A172 (cell line): ENCODE results near the gene NGEF. TPM values are rescaled to one million over a fixed set of nuclear protein-coding genes. Genes with fewer than 3 reads are reported as not detected.
"Not testable (repeated sequence)": the region's sequence is repeated elsewhere in the genome, so short reads cannot be mapped to it uniquely, and the experiment has no call there.

Source experiments
- DNase-seq: peaks from one replicate; pipeline ENCODE4 v3.0.0-alpha.2; 2015; ENCODE audit warnings: low spot score
- total RNA-seq: library from RNA; depleted of rRNA; stranded (reverse); fragments of >200 nt; shearing (Covaris generic); gene quantifications from 2 replicates; pipeline ENCODE4 v1.2.3, GENCODE V29; 2014; rRNA removed

Gene NGEF
- total RNA-seq = 33.3 and 37.5 TPM in 2 replicates

- no peak for DNase-seq
These were observed at the start of gene NGEF for GRCh38 chr2:233013027-233013461. Gene NGEF, minus strand, starts transcription at chr2:233013256. Its CDS starts 38,366 bp downstream, at chr2:232974890.

DNA sequence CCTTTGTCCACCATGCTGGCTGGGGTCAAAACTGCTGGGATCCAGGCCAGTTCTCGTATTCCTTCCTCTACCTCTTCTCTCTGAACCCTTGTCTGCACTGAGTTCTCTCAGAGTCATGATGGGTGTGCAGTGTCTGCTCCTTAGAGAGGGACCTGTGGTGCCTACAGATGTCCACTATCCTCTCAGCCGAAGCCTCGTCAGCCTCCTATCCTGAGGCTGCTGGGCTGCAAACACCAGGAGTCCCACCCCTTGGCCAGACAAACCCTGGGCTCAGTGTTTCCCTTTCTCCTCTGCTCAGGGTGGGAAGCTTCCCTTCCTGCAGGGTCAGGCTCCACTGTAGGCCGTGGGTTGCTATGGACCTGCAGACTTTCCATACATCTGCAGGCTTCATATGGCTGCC, 49.4 kb upstream of the NGEF start:
- no peak for DNase-seq

DNA sequence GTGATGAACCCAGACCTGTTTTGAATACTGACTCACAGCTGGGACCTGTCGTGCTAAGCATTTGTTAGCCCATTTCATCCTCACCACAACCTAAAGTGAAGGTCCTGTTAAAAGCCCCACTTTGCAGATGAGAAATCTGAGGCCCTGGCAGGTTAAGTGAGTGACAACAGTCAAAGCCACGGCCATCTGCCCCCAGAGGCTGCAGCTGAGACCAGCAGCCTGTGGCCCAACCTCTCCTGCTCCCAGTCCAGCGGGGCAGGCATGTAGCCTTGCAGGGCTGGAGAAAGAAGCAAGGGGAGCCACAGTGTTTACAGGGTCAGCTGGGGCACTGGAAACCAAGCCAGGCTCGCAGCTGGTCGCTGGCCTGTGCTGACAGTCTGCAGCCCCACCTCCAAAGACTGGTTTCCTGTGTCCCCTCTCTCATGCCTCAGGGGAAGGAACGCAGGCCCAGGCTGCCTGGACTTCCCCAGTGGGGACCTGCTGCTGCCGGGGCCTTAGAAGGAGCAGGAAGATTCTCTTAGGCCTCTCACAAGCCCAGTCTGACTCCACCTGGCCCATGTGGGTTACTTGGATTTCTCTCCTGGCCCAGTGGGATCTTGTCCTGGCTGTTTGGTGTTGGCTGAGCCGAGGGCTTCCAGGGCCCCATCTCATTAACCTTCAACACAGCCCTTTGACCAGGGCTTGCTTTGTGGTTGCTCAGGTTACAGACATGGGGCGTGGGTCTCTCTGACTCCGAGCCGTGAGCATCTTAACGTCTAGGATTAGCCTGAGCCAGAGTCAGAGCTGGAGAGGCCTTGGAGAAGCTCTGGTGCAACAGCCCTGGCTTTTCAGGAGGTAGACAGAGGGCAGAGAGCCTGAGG, 48.8 kb upstream of the NGEF start:
- DNase-seq = no peak

DNA sequence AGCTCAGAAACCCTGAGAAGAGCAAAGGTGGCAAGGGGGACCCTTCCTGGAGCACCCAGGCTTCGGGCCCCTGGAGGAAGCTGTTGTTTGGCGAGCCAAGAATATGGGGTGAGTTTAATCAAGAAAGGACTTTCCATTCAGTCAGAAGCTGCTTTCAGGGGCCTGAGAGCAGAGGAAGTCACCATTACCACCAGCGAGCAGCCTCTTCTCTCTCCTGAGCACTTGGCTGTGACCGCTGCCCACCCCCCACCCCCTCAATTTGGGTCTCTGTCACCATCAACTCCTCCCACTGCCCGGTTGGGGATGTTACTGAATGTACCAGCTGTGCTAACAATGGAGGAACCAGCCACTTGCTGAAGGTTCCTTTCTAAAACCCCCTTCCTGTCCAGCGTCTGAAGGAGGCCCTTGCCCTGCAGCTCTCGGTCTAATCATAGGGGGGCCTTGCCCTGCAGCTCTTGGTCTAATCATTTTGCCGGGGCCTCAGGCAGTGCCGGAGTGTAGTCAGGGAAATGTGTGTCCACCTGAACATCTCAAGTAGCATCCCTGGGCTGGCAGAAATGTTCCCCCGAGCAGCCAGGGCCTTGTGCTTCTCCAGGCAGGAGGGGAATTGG, 48.0 kb upstream of the NGEF start:
- DNase-seq = no peak

DNA sequence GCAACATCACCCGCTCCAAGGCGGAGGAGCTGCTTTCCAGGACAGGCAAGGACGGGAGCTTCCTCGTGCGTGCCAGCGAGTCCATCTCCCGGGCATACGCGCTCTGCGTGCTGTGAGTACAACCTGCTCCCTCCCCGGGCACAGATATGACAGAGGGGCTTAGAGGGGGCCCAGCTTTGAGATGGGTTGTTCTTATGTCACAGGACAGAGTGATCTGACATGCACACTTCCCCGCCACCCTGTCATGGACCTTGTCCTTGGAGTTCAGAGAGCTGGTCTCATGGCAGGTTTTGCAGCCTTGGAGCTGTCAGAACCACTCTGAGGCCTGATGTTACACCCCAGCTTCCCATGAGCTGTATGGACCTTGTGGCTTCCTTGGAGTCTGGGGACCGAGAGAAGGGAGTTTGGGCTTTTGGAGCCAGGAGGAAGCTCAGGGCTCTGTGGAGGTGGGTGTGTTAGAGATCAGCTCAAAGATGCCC, 47.5 kb upstream of the NGEF start:
- no peak for DNase-seq

- DNase-seq = no peak
These were observed 46.9 kb upstream of the NGEF start, which contains the start of gene INPP5D for GRCh38 chr2:233059797-233060500. Gene INPP5D, plus strand, starts transcription at chr2:233060342. Its CDS starts 137 bp downstream, at chr2:233060479.

- DNase-seq = no peak
These were observed 46.4 kb upstream of the NGEF start for GRCh38 chr2:233059547-233059796.

DNA sequence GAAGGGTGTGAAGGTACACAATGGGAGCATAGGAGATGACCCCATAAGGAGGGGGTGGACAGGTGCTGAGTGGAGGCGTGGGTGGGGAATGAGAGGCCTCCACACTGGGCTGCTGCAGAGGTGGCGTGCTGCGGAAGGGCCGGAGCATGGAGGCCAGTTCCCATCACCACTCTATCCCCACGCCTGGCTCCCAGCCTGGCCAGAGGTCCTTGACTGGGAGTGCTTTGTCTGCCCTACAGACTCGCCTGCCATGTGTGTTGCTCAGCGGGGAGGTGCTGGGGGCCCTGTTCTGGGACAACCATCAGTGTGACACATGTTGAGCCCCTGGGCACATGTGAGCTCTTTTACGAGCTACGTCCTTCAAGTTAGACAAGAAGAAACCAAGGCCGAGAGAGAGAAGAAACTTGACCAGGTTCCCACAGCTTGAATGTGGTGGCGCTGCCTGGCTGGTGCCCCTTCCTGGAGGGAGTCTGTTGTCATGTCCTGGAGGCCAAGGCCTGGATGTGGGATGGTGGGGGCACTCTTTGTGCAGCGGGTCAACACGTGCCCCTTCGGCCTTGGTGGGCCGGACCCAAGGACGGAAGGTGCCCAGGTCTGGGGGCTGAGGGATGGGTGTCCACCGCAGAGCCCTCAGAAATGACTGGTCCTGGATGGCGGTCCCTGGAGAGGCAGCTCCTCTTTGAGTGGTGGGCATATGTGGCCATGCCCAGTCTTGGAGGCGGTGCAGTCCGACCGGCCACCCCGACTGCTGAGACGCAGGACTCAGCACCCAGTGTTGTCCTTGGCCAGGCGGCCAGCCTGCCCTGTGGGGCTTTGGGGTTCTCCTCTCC, 45.9 kb upstream of the NGEF start:
- no peak for DNase-seq

DNA sequence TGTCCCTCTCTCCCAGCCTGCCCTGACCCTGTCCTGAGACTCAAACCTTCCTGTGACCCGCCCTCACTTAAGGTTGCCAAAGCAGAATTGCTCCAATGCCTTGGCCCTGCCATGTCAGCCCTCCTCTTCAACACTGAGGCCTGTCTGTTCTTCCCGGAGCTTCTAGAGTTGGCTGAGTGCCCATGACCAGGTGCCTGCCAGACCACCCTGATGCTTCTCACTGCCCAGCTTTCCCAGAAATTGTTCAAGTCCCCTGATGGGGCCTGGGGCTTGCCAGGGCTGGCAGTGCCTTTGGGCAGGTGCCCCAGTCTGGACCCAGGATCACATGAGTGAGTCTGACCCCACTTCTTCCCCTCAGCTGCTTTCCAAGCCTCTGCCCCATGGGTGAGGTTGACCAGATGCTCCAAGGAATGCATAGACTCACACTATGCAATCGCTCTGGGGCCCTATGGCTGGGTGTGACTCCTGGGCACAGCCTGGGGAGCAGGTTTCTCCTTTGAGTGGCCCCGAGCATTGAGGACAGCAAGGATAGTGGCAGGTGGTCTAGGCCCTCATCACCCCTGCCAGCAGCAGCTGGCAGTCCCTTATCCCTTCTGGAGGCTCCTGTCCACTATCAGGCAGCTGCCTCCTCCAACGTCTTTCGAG, 44.0 kb upstream of the NGEF start:
- DNase-seq = no peak

- DNase-seq = no peak
These were observed 42.3 kb upstream of the NGEF start for GRCh38 chr2:233055362-233055761.

- no peak for DNase-seq
These were observed 41.1 kb upstream of the NGEF start for GRCh38 chr2:233053928-233054784.

GRCh38 chr2:233052517-233052916, 39.5 kb upstream of the NGEF start:
- DNase-seq = not testable (repeated sequence)

DNA sequence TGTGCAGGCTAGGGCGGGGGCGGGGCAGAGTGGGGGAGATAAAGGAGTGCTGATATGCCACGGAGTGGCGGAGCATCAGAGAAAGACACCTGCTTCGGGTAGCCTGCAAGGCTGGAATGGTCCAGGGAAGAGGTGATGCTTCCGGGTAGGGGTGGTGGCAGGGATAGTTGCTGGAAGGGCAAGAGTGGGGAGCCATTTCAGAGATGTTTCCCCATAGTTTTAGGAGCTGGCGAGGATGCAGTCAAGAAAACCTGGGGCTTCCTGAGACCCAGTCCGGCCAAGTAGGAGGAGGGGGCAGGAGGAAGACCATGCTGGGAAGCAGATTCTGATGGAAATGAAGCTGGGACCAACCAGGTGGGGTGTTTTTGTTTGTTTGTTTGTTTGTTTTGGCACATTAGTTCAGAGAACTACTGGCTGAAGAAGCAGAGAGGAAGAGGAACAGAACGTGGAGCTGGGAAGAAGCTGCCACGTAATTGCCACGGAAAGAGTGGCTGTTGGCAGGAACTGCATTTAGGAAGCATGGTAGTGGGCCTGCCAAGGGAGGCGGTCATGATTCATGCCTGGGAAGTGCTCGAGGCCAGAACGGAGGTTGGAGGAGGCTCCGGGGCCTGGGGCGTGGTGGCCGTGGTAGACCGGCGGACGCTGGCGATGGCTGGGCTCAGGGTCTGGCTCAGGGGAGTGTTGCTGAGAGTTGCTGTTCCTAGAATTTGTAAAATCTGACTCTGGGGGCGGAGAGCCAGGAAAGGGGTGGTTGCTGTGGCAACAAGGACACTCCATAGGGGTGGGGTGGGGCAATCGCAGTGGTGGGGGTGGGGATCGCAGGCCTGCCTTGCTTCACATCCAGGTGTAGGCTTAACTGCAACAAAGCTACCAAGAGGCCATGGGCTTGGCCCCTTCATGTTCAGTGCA, 38.4 kb upstream of the NGEF start:
- peak; percentile 53 for DNase-seq

DNA sequence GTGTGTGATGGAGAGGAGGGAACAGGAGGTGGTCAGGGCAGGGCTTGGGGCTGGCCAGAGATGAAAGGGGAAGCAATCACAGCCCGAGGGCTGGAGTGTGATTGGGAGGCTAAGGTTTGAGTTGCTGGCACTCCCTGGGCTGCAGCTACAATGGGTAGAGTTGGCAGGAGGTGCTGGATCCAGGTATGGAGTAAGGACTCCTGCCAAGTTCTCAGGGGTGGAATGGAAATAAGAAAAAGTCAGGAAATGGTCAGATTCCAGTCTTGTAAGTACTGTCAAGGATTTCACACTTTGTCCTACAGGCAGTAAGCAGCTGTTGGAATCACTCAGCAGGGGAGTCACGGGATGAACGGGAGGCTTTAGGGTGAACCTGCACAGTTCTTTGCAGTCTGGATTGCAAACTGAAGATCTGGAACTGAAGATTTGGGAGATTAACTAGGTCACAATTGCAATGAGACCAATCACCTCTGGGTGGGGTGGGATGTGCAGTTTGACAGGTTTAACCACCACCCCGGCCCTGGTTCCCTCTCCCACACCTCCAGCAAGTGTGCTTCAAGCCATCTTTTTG, 36.2 kb upstream of the NGEF start:
- DNase-seq = no peak

GRCh38 chr2:233048569-233049193, 35.6 kb upstream of the NGEF start:
- no peak for DNase-seq

GRCh38 chr2:233047667-233048066, 34.6 kb upstream of the NGEF start:
- no peak for DNase-seq

DNA sequence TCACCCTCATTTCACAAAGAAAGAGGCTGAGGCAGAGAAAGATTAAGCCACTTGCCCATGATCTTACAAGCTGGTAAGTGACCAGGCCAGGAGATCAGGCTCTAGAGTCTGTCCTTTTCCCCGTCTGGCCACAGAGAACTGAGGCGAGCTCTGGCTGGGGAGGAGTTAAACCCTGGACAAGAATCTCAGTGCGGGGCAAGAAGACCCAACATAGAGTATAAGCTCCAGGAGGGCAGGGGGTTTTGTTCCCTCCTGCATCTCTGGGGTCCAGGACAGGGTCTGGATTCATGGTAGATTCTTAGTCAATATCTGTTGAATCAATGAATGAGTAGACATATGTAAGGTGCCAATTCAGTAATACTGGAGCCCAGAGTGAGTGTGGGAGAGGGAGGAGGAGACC, 34.1 kb upstream of the NGEF start:
- no peak for DNase-seq

GRCh38 chr2:233044974-233045605, 32.0 kb upstream of the NGEF start:
- no peak for DNase-seq
